CD4-positive, alpha-beta T cell treated with Interleukin-6 at 100 ng/mL for 8 hours (primary cell): Measurements from ENCODE around the gene DPPA2.

ENCODE experiments used
- DNase-seq: peaks from one replicate; pipeline ENCODE4 v3.0.0-alpha.2; 2020; ENCODE audit warnings: mixed read lengths, low spot score

DPPA2 gene

DNA sequence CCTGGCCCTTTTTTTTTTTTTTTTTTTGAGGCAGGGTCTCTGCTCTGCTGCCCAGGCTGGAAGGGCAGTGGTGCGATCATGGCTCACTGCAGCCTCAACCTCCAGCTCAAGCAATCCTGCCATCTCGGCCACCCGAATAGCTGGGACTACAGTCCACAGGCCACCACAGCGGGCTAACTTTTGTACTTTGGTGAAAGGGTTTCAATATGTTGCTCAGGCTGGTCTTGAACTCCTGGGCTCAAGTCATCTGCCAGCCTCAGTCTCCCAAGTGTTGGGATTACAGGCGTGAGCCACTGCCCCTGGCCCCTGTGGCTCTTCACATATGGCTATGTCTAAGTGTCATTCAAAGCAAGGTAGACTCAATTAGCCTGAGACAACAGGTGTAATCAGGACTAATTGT, 8.8 kb upstream of the DPPA2 start:
- no peak for DNase-seq

DNA sequence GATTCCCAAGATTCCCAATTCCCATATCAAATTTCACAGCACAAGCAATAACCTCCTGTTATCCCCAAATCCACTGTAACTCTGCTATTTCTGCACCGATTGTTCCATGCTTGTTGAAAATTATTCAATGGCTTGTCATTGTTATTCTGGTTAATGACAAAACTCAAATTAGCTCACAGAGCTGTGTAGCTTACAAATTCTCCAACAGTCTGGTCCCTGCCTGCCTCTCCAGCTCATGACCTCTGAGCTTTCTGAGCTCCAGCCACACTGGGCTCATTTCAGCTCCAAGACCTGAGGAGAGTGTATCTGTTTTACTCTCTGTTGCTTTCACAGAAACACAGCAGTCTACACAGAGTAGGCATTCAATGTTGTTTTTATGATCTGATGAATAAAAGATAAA, 3.3 kb downstream of the DPPA2 start:
- no peak for DNase-seq

DNA sequence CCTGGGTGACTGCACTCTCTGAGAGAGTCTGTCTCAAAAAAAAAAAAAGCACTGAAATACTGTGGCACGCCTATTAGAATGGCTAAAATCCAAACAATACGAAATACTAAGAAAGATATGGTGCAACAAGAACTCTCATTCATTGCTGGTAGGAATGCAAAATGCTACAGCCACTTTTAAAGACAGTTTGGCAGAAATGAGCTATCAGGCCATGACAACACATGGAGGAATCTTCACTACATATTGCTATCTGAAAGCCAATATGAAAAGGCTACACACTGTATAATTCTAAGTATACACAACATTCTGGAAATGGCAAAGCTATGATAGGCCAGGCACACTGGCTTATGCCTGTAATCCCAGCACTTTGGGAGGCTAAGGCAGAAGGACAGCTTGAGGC, 18.8 kb downstream of the DPPA2 start:
- DNase-seq = no peak

DNA sequence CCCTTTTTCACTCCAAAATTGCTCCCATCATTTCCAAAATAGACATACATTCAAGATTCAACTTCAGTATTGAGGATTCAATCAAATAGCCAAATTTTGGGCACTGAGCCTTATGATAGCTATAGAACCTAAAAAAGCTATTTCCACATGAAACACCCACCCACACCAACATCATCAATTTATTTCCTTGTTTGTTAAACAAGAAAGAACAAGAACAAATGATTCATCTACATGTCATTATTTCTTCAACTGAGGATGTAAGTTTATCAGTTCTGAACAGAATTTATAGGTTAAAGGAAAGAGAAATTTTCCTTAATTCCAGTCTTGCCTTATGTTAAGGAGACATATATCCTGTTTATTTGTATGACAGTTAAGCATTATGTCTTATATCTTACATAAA, 32.2 kb downstream of the DPPA2 start:
- DNase-seq = no peak

DNA sequence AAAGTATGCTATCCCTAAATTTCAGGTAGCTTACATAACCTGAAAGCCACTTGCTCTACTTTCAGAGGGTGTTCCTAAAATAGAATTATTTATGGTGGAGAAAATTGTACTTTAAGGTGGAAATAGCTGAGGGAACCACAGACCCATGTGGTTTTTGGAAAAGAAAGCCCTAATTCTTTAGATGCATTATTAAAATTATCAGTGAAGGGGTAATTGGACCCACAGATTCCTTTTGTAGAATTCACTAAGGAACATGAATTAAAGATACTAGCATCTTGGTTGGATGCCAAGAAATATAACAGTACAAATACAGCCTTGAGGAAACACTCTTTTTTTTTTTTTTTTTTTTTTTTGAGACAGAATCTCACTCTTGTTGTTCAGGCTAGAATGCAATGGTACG, 37.8 kb downstream of the DPPA2 start:
- no peak for DNase-seq

DNA sequence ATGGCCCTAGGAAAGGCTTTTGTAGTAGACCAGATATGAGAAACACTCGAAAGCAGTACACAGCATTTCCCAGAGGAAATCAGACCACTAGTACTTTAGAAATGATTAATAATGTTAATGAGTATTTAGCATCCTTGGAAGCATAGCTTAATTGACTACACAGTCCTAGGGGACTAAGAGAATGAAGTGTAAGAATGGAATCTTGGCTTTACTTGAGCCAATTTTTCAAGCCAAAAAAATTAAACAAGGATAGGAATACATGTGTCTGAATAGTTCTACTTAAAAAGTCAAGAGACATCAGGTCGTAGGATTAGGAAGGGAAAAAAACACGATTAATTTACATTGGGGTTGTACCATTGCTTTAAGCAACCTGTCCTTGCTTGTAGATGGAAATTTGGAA, 38.2 kb downstream of the DPPA2 start:
- DNase-seq = no peak

DNA sequence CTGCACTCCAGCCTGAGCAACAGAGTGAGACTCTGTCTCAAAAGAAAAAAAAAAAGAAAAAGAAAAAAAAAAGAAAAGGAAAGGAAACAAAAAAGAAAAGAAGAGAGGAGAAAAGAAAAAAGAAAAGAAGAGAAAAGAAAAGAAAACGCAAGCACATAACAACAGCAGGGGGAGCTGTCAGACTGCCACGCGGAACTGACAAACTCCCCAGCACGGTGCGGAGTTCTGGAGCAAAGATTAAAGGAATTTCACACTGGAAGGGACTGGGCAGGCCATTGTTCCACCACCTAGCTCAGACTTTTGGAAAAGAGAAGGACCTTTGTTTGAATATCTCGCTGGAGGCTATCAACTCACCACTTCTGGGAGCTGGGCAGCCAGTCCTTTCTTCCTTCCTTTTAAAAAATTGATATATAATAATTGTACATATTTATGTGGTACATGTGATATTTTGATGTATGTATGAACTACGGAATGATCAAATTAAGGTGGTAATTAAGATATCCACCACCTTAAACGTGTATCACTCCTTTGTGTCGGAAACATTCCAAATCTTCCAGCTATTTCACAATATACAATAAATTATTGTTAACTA, 40.5 kb downstream of the DPPA2 start:
- DNase-seq = no peak

DNA sequence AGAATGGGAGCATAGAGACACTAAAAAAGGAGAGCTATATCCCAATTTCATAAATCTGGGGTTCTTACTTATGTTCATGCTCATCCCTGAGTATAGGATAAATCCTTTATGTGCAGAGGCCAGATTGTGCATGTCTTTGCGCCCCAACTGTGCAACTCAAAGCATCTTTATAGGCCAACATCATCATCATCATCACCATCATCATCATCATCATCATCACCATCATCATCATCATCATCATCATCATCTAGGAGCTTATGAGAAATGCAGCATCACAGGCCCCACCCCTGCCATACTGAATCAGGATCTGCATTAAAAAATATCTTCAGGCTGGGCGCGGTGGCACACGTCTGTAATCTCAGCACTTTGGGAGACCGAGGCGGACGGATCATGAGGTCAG, 45.5 kb downstream of the DPPA2 start:
- DNase-seq = no peak

DNA sequence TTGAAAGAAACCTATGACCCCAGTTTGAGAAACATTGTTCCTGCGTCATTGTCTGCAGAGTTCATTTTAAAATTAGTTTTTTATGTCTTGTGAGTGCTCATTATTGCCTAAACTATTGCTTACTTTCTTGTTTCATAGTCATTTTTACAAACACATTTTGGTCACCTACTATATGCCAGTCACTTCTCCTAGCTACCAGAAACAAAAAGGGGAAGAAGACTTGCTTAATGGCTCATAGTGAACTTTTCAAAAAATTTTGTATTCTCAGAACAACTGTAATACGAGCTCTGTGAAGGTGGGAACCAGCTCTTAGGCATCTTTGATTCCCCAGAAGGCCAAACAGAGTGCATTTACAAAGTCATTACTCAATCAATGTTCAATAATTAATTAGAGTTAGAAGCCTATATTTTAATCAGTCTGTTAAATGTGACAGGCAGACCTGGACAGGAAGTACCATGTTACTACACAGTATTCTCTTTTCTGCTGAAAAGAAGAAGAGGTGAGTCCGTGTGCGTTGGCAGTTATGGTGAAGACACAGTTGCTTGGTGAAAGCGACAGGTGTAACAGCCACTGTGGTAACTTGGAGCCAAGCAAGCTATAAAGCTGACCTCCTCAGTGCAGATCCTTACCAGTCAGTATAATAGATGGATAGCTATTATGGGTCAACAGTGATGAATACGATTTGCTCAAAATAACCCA, 46.6 kb downstream of the DPPA2 start:
- DNase-seq = no peak

DNA sequence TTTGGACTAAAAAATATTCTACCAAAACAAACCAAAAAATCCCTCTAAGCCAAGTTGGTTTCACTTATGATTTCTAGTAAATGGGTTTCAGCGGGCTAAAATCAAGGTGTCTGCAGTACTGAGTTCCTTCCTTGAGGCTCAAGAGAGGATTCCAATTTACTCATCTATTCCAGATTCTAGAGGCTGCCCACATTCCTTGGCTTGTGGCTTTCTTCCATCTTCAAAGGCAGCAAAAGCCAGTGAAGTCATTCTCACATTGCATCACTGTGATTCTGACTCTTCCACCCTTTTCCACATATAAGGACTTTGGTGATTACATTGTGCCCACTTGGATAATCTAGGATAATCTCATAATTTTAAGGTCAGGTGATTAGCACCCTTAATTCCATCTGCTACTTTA, 48.1 kb downstream of the DPPA2 start:
- DNase-seq = no peak

DNA sequence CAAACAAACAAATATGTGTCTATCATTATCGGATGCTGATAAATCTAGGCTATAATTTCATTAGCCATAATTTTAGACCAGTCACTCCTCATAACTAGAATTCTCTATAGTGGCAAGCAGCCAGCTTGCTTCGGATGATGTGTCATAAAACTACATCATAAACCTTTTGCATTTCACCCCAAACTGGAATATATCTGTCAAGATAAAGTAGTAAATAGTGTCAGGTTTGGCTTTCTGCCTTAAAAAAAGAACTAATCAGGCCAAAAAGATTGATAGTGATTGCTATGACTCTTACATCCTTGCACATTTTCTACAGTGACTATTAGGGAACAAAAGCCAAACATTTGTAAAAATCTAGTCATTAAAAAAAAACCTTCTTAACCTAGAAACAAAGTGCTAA, 51.0 kb downstream of the DPPA2 start:
- no peak for DNase-seq

DNA sequence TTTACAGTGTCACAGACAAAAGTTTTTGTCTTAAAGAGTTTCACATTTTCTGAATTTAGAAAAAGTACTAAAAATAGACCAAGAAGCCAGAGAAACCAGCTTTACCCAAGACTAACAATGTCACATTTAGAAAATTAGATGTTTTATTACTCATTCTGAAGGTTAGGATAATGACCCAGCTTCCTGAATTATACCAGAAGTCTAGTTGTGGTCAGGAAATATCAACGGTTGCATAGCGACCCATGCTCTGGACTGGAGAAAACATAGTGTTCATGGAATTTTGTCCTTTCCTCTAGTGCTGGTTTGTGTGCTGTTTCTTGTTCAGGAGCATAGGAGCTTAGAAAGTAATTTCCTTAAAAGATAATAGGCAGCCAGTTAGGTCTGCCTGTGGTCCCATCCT, 59.0 kb downstream of the DPPA2 start:
- no peak for DNase-seq

DNA sequence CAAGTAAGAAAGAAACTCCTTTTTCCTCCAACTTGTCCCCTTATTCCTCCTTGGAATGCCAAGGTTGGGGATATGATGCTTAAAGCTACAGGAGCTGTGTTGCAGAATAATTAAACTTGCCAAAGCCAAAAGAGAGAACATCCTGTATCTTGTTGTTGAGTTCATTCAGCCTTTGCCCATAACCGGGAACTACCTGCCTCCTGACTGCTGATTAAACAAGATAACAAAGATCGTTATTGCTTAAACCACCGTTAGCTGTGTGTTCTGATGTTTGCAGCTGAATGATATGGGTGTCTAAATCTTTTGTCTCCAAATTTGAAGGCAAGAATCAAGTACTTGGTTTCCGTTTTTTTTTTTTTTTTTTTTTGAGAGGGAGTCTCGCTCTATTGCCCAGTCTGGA, 61.5 kb downstream of the DPPA2 start:
- DNase-seq = no peak

DNA sequence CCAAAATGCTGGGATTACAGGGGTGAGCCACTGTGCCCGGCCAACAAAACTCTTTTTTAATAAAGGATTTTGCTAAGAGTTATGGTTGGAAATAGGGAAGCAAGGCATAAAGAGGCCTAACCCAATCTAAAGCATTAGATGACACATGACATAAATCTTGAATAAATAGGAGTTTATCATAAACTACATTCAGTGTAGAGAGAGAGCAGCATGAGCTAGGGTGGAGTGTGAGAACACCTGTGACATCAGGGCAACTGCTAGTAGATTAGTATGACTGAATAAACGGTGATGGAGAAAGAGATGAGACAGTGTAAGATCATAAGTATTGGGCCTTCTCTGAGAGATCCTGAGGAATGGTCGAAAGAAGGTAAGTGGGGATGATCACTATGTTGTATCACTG, 63.7 kb downstream of the DPPA2 start:
- no peak for DNase-seq
